ENCODE data around the gene CBX2. TPM values are rescaled to one million over a fixed set of nuclear protein-coding genes. Genes with fewer than 3 reads are reported as not detected.

CBX2 gene
- total RNA-seq, 1 donor from 2014 or later: 11.9 TPM

- no peak overlapping the region for H3K4me3 ChIP-seq (ENCODE audit: low read depth, low read length)
- DNase-seq (ENCODE audit: low read depth): no peak
- no peaks in the 10 kb centered on the region for H3K36me3 ChIP-seq (ENCODE audit: control insufficient read depth, insufficient read depth, low read length)
- TF ChIP-seq, protein P1, sequence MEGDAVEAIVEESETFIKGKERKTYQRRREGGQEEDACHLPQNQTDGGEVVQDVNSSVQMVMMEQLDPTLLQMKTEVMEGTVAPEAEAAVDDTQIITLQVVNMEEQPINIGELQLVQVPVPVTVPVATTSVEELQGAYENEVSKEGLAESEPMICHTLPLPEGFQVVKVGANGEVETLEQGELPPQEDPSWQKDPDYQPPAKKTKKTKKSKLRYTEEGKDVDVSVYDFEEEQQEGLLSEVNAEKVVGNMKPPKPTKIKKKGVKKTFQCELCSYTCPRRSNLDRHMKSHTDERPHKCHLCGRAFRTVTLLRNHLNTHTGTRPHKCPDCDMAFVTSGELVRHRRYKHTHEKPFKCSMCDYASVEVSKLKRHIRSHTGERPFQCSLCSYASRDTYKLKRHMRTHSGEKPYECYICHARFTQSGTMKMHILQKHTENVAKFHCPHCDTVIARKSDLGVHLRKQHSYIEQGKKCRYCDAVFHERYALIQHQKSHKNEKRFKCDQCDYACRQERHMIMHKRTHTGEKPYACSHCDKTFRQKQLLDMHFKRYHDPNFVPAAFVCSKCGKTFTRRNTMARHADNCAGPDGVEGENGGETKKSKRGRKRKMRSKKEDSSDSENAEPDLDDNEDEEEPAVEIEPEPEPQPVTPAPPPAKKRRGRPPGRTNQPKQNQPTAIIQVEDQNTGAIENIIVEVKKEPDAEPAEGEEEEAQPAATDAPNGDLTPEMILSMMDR (IDR thresholded peaks at IDR 0.05; ENCODE audit: insufficient read depth, low read length, poor library complexity, severe bottlenecking): no peak
- peaks cover 61% of the 10 kb centered on the region for H3K27me3 ChIP-seq (ENCODE audit: control insufficient read depth, insufficient read depth, low read length)
These were observed 32.3 kb upstream of the CBX2 start for GRCh38 chr17:79745641-79746105.

- no peak for DNase-seq (ENCODE audit: low read depth)
- Histone ChIP-seq H3K36me3 (ENCODE audit: control insufficient read depth, insufficient read depth, low read length) (no peaks in the 10 kb centered on the region), H3K27me3 (ENCODE audit: control insufficient read depth, insufficient read depth, low read length) (peaks cover 51% of the 10 kb centered on the region), H3K4me3 (ENCODE audit: low read depth, low read length) (no peak overlapping the region)
- TF ChIP-seq, protein P1 (IDR thresholded peaks at IDR 0.05; ENCODE audit: insufficient read depth, low read length, poor library complexity, severe bottlenecking): no peak
These were observed 30.9 kb upstream of the CBX2 start for GRCh38 chr17:79746889-79747507.

DNA sequence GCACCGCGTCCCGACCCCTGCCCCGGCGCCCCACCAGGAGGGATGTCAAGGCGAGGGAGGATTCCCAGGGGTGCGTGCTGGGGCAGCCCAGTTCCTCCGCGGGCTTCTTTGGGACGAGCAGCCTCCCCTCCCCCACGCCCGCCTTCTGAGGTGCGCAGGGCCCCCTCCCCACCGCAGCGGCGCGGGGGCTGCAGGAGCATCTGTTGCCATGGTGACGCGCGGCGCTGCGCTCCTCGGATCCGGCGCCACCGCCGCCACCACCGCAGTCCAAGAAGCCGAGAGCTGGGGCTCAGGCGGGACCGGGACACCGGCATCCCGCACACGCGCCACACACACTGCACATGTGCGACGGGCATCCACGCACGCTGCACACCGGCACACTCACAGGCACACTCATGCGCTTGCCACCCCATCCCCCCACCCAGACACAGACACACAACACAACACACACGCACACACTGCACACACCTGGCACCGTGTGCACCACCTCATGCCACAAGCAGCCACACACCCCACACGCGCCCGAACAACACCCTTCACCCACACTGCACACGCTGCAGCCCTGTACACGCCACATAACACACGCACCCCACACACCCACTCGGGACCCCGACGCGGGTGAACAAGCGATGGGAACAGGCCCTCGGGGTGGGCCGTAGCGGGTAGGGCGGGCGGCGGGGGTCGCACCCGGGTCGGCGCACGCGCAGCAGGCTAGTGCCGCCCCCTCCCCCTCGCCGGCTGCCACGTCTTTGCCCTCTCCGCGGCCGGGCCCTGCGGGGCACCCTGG is 30.2 kb upstream of the CBX2 start:
- DNase-seq (ENCODE audit: low read depth): no peak
- TF ChIP-seq, protein P1 (IDR thresholded peaks at IDR 0.05; ENCODE audit: insufficient read depth, low read length, poor library complexity, severe bottlenecking): no peak
- H3K36me3 ChIP-seq (ENCODE audit: control insufficient read depth, insufficient read depth, low read length): no peaks in the 10 kb centered on the region
- H3K4me3 ChIP-seq (ENCODE audit: low read depth, low read length): no peak overlapping the region
- H3K27me3 ChIP-seq (ENCODE audit: control insufficient read depth, insufficient read depth, low read length): peaks cover 49% of the 10 kb centered on the region

DNA sequence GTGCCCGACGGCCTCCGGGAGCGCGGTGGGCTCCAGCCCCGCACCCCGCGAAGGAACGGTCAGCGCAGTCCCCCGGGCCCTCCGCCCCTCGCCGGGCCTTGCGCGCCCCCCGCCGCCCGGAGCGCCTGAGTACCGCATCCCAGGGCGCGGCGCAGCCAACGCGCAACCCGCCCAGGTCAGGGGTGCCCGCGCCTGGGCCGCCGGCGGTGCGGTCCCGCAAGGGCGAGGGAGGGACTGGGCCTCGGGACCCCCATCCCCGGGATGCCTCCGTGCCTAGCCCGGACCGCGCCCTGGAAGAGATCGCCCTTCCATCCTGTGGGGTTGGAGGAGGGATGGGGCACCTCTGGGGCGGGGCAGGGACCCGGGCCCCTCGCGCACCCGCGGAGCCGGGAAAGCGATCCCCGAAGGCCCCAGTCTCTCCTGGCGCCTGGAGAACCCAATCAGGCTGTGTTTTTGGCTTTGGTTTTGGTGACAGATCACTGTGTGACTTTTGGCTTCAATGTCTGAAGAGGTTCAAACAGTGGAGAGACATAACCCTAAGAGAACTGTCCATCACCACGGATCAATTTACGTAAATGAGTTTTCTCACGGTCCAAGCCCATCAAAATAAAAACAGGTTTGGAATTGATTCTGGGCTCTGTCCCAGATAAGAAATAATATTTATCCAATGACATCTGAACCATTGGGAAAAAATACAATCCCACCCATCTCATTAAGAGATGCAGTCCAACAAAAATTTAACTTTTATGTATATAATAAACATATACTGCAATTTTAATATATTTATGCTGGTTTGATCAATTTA is 29.5 kb upstream of the CBX2 start:
- TF ChIP-seq, protein P1 (IDR thresholded peaks at IDR 0.05; ENCODE audit: insufficient read depth, low read length, poor library complexity, severe bottlenecking): no peak
- Histone ChIP-seq H3K27me3 (ENCODE audit: control insufficient read depth, insufficient read depth, low read length) (peaks cover 44% of the 10 kb centered on the region), H3K36me3 (ENCODE audit: control insufficient read depth, insufficient read depth, low read length) (no peaks in the 10 kb centered on the region), H3K4me3 (ENCODE audit: low read depth, low read length) (no peak overlapping the region)
- DNase-seq (ENCODE audit: low read depth): no peak

- H3K4me3 ChIP-seq (ENCODE audit: low read depth, low read length): no peak overlapping the region
These were observed 28.7 kb upstream of the CBX2 start for GRCh38 chr17:79749156-79749815.

More at GRCh38 chr17:79749156-79749815, 28.7 kb upstream of the CBX2 start:
- Histone ChIP-seq H3K27me3 (ENCODE audit: control insufficient read depth, insufficient read depth, low read length) (peaks cover 39% of the 10 kb centered on the region), H3K36me3 (ENCODE audit: control insufficient read depth, insufficient read depth, low read length) (no peaks in the 10 kb centered on the region)
- TF ChIP-seq, protein P1 (IDR thresholded peaks at IDR 0.05; ENCODE audit: insufficient read depth, low read length, poor library complexity, severe bottlenecking): no peak
- peak; percentile 23 for DNase-seq (ENCODE audit: low read depth)
